OCI-M1 (cell line): ENCODE results near the gene FBXL19.
"Not testable (repeated sequence)": the region's sequence is repeated elsewhere in the genome, so short reads cannot be mapped to it uniquely, and the experiment has no call there.

Experiments used
- DNase-seq: peaks from one replicate; lab custom pipeline; 2025; lab: John Stamatoyannopoulos, UW

Gene FBXL19, protein sequence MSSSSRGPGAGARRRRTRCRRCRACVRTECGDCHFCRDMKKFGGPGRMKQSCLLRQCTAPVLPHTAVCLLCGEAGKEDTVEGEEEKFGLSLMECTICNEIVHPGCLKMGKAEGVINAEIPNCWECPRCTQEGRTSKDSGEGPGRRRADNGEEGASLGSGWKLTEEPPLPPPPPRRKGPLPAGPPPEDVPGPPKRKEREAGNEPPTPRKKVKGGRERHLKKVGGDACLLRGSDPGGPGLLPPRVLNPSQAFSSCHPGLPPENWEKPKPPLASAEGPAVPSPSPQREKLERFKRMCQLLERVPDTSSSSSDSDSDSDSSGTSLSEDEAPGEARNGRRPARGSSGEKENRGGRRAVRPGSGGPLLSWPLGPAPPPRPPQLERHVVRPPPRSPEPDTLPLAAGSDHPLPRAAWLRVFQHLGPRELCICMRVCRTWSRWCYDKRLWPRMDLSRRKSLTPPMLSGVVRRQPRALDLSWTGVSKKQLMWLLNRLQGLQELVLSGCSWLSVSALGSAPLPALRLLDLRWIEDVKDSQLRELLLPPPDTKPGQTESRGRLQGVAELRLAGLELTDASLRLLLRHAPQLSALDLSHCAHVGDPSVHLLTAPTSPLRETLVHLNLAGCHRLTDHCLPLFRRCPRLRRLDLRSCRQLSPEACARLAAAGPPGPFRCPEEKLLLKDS

DNA sequence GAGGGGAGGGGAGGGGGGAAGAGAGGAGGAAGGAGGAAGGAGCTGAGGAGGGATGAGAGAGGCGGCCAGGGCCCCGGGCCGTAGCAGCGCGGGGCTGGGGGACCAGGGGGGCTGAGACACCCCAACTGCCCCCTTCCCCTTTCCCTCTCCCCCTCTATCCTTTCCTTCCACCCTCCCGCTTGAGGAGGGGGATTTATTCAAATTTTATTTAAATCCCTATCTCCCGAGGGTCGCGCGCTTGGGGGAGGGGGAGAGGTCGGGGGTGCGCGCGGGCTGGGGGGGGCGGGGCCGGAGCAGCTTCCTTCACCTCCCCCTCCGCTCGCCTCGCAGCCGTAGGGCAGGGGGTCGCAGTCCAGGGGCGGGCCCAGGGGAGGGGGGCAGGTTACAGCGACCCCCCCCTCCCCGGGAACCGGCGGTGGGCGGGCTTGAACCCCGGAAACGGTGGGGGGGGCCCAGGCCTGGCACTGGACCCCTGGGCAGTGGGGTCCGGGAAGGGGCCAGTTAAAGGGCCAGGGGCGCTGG is at the start of gene FBXL19:
TSS of gene FBXL19 (plus strand) at position 19 of the 522 bp plus-strand sequence. CDS start 2,183 bp downstream, outside the sequence.
- no peak for DNase-seq

DNA sequence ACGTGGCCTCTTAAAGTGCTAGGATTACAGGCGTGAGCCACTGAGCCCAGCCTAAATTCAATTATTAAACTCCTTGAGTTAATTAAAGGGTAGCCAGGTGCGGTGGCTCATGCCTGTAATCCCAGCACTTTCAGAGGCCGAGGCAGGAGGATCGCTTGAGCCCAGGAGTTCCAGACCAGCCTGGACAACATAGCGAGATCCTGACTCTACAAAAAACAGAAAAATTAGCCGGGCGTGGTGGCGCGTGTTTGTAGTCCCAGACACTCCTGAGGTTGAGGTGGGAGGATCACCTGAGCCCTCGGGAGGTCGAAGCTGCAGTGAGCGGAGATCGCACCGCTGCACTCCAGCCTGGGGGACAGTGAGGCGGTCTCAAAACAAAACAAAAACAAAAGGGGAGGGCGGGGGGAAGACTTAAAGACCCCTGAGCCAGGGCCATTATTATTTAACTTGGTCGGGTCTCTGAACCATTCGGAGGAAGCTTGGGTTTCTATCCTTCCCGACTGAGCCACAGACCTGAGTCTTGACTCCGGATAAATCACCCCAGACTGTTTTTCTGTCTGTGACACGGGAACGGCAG is 49.0 kb upstream of the FBXL19 start:
- DNase-seq = no peak

DNA sequence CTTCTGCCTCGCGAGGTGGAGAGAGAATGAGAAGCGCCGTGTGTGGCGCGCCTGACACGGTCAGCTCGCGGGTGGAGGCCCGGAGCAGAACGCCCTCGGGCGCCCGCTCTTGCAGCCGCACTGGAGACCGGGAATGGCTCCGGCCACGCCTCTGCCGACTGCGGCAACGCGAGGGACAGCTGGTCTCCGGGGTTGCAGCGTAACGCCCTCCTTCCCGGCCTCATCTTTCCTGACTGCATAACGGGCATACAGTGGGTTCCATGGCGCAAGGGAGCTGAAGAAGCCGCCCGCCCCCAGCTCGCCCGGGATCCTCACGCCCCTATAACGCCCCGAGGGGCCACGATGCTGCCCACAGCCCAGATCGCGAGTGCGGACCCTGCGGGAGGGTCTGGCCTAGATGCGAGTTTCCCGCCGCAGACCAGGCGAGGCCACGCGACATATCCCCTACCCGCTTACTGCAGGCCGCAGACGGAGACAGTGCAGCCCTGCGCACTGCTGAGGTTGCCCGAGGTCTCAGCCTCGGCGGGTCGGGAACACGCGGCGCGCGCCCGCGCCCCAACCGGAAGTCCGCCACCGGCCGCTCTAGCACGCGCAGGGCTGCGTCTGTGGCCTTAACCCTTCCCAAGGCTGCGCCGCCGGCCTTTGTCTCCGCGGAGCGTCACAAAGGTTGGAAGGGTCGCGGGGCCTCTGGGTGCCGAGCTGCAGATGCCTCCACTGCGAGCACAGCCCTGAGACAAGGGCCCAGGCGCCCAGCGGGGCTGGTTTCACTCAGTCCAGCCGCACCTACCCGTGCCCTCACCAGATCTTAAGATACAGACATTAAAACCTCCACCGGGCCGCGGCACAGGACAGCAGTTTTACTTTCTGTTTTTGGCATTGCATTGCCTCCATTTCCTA is 48.3 kb upstream of the FBXL19 start:
- DNase-seq = peak; percentile 97

DNA sequence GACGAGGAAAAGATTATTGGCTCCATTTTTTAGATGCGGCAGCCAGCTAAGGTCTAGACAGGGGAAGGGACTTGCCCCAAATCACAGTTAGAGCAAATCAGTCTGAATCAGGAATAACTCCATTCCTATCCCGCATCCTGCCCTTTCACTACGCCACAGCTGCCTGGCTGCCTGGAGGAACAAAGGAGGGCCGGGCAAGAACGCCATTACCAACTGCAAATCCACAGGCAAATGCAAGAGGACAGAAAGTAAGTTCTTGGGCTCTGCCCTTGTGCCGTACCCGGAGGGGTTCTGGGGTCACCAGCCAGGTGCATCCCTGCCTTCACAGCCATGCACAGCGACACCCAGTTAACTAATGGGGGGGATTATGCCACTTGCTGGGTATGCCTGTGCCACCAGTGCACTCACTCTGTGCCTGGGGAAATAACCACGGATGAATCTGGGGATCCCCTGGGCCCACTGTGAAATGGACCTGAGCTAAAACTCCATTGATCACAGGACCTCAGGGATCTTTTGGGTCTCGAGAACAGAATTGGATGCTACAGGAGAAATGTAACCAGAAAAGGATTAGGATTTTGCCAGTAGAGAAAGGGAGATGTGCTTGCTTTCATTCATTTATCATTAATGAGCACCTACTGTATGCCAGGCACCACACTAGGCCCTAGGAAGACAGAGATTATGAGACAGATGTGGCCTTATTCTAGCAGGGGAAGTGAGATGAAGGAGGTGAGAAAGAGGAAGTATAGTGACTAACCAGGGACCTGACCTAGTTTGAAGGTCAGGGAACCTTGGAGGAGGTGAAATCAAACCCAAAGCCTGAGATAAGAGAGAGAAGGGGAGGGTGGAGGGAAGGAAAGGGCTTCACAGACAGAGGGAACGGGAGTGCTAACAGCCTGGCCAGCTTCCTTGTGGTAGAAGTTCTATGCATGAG is 47.2 kb upstream of the FBXL19 start:
- peak; percentile 96 for DNase-seq

DNA sequence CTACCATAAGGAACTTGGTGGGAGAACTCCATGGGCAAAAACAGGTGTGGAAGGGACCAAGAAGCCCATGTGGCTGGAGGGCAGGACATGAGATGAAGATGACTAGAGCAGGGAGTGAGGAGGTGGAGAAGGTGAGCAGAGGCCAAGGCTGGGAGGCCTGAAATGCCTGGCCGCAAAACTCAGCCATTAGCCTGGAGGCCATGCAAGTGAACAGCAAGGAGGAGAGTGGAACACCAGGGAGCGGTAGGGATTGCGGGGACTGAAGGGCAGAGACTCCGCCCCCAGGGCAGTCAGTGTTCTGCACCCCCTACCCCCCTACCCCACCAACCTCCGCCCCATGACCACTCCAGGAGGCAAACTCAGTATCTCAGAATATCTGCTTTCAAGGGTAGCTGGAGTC is 46.5 kb upstream of the FBXL19 start:
- no peak for DNase-seq

DNA sequence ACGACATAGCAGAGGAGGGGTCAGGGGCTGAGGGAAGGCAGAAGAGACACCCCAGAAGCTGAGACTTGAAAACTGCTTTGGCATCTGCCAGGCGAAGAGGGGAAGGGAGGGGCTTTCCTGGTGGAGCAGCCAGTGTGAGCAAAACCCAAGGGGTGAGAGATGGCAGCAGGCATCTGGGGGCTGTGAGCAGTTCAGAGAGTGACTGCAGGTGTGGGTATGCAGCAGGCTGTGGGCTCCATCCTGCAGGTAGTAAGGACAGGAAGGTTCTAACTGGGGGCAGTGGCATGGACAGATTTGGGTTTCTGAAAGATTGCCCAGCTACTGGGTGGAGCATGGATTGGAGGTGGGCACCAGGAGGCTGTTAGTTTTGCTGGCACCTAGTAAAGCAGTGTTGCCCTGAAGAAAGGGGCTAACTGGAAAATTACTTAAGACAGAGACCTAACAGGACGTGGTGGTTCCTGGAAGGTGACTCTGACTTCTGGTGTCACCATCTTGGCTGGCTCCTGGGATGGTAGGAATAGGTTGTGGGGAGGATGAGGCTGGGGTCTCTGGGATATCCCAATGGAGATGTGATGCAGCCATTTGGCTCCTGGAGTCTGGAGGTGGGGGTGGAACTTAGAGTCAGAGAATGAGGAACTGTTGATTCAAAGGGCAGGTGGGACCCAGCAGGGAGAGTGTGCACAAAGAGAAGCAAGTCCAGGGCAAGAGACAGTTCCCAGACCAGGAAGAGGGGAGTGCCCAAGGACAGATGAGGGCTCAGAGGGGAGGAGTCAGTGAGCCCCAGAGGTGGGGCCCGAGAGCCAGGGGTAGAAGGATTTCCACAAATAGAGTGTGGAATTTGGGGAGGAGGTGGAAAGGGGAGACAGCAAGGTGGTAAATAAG is 40.7 kb upstream of the FBXL19 start:
- DNase-seq = no peak

DNA sequence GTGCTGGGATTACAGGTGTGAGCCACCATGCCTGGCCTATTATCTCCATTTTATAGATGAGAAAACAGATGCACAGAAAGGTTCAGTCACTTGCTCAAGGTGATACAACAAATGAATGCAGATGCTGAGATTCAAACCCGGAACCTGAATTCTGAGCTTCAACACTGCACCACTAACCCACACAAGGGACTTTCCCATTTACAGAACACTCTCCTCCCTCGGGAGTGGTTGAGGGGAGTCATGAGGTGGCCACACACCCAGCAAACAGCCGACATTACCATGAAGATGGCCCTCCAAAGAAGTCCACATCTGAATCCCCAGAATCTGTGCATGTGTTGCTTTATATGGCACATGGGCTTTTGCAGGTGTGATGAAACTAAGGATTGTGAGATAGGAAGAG is 38.6 kb upstream of the FBXL19 start:
- no peak for DNase-seq

DNA sequence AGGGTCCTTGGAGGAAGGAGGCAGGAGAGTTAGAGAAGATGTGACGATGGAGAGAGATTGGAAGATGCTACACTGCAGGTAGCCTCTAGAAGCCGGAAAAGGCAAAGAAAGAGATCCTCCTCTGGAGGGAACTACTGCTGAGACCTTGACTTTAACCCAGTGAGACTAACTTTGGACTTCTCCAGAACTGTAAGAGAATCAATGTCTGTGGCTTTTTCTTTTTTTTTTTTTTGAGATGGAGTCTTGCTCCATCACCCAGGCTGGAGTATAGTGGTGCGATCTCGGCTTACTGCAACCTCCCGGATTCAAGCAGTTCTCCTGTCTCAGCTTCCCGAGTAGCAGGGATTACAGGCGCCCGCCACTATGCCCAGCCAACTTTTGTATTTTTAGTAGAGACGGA is 38.2 kb upstream of the FBXL19 start:
- DNase-seq = no peak

DNA sequence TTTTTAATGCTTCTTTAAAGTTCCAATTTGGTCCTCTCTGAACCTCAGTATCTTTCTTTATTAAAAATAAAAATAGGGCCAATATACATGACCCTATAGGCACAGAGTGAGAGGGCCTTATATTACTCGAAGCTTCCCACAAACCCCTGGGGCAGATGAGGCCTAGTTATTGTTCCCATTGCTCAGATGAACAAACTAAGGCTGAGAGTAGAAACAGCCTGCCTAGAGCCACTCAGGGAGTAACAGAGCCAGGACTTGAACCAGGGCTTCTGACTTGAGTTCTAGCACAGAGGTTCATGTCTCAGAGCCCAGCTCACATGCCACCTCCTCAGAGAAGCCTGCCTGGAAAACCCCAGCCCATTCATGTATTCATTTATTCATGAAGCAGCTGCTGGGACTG is 37.2 kb upstream of the FBXL19 start:
- no peak for DNase-seq

DNA sequence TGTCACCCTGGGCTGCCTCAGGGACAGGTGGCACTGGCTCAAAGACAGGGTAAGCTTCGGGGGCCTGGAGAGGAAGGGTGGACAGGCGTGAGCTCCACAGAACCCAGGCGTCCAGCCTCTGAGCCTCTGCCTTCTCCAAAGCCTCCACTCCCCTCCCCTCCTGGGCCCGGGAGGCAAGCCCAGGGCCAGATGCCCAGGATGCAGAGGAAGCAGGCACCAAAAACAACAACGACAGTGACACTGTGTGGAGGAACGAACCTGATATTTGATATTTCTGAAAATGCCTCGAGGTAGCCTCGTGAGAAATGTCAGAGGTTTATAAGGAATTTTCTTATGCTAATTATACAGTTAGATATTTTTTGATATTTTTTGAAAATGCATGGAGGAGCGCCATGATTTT is 35.4 kb upstream of the FBXL19 start:
- no peak for DNase-seq

DNA sequence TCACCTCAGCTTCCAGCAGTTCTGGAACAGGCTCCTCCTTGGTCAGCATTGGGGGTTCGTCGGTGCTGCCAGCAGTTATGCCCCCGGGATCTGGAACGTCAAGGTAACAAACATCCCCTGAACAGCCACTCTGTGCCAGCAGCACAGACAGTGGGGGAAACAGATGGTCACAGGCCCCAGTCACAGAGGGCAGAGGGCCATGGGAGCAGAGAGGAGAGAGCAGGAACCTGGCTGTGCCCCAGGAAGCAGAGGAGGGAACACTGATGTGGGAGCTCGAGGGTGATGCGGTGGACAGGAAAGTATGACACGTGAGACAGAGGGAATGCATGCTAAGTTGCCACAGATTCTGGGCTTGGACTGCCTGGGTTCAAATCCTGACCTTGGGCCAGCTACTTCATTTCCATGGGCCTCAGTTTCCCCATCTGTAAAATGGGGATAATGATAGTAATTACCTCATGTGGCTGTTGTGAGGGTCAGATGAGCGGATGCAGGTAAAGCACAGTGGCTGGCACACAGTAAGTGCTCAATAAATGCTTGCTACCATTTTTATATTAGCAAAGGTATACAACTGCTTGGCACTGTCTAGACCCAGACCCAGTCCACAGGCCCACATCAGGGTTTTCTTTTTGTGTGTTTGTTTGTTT is 34.4 kb upstream of the FBXL19 start:
- no peak for DNase-seq

DNA sequence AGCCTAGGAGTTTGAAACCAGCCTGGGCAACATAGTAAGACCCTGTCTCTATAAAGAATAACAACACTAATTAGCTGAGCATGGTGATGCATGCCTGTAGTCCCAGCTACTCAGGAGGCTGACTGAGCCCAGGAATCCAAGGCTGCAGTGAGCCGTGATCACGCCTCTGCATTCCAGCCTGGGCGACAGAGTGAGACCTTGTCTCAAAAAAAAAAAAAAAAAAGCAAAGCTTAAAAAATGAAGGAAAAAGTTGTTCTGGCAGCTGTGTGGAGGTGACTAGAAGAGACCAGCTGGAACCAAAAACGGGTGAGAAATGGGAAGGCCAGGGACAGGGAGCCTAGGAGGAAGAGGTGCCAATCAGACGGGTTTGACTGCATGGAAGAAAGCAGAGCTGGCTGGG is 33.7 kb upstream of the FBXL19 start:
- no peak for DNase-seq

DNA sequence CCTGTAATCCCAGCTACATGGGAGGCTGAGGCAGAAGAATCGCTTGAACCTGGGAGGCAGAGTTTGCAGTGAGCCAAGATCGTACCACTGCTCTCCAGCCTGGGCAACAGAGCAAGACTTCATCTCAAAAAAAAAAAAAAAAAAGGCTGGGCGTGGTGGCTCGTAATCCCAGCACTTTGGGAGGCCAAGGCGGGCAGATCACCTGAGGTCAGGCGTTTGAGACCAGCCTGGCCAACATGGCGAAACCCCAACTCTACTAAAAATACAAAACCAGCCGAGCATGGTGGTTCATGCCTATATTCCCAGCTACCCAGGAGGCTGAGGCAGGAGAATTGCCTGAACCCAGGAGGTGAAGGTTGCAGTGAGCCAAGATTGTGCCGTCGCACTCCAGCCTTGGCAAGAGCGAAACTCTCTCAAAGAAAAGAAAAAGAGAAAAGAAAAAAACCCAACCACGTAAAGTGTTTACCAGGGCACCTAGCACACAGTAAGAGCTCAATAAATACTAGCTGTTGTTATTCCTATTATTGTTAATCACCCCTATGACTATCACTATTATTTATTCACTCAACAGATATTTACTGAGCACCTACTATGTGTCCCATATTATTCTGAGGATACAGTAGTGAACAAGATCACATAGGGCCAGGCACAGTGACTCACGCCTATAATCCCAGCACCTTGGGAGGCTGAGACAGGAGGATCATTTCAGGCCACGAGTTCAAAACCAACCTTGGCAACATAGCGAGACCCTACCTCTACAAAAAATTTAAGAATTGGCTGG is 32.1 kb upstream of the FBXL19 start:
- DNase-seq = not testable (repeated sequence)

DNA sequence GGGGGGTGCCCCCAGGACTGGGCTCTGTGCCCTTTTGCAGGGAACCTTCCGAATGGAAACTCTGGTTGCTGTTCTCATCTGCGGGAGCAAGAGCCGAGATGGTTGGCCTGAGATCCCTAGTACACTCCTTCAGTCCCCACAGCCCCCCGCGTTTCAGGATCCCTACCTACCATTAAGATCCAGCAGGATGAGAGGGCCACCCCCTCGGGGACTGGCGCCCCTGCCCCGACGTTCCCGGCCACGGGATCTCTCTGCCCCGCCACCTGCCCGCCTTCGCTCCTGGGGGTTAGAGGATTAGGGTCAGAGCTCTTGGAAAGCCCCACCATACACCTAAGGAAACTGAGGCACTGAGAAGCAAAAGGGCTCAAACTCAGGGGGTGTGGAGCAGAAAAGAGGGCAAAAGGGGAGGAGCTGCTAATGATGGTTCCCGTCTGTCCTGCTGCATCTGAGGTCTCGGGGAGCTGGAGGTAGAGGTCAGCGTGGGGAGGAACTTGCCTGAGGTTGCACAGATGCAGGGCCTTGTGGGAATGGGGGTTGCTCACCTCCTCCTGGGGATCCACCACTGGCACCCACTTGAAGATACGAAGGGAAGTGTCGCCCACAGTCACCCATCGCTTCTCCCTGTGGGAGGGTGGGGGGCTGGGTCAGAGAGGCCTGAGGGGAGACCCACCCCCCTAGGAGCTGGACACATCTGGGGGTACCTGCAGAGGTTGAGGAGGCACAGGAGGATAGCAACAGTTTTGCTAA is 30.5 kb upstream of the FBXL19 start:
- DNase-seq = no peak

DNA sequence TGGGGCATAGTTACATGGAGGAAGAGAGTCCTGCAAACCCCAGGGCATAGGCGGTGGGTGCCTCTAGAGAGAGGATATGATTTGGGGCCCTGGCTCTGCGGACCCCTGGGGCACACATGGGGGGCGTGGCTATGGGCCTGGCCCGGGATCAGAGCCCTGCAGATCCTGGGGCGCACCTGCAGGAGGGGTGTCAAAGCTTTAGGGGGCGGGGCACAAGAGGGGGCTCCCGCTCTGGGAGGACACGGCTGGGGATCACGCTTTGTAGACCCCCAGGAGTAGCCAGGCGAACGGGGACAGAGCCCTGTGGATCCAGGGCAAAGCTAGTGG is 30.0 kb upstream of the FBXL19 start:
- DNase-seq = no peak

DNA sequence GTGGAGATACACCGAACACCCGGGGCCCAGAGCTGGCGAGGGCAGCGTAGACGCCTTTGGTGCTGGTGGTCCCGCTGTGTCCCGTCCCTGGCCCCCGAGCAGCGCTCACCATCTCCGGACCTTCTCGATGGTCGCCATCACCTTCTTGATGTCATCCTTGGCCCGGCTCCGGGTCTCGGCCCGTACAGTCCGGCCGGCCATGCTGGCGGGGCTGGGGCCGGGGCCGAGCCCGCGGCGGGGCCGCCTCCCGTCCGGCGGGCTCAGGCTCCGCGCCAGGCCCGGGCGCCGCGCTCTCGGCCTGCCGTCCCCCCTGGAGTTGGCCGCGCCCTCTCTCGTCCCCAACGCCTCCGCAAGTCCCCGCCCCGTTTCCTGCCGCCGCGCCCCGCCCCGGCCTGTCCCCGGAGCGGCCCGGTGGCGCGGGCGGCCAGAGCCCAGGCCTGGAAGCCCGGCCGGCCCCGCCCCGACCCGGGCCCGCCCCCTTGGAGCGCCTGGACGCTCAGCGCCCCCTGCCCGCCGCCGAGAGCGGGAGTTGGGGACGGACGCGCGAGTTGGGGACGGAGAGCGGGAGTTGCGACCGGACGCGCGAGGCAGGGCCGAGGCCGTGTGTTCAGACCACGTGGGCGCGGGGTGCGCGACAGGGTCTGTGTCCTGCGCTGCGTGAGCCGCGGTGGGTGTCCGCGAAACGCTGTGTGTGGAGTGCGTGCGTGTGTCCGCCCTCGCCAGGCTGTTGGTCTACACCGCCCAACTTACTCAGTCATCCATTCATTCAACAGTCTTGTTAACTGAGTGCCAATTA is 29.4 kb upstream of the FBXL19 start, which contains the start of gene BCL7C:
TSS of gene BCL7C (minus strand) at position 334 of the 796 bp plus-strand sequence. CDS start at position 201, 133 bp downstream.
- peak; percentile 95 for DNase-seq
